HepG2 (cell line): ENCODE results near the gene LUZP2. TPM values are rescaled to one million over a fixed set of nuclear protein-coding genes. Genes with fewer than 3 reads are reported as not detected.

Experiments used
- ATAC-seq: fragments of 200-7000 bp; cut with Tn5 transposase; 3 replicates; pipeline ENCODE4 v1.9.1; 2020; ENCODE audit warnings: mild to moderate bottlenecking, moderate library complexity
- BruUV-seq: library from RNA; stranded (reverse); fragments of 400-500 nt; replicated peaks from 2 replicates; lab custom pipeline; 2021; lab: Mats Ljungman, UMichigan
- CTCF ChIA-PET: fragments of 300-600 bp; formaldehyde crosslinking; extraction: SDS; loops from one replicate; lab custom pipeline; 2021; ENCODE audit warnings: low total read pairs, inconsistent platforms, low intra/inter-chr PET ratio; lab: Yijun Ruan, JAX
- POLR2A ChIA-PET: fragments of 350-600 bp; sonication (Branson Sonifier 250); formaldehyde crosslinking; loops from one replicate; lab custom pipeline; 2020; ENCODE audit warnings: antibody characterized with exemption, inconsistent platforms; lab: Yijun Ruan, JAX
- DNase-seq: peaks from one replicate; pipeline ENCODE4 v3.0.0-alpha.2; 2015; ENCODE audit warnings: low spot score
- FAIRE-seq: peaks from 3 replicates; lab custom pipeline; 2011; peaks lifted over from hg19 to GRCh38; lab: Jason Lieb, UNC
- H2AFZ ChIP-seq: one replicate; pipeline ENCODE4 v1.6.1; 2011; ENCODE audit warnings: low read length, inconsistent platforms
- H3K27ac ChIP-seq: fragments of 300-600 bp; 3 replicates; pipeline ENCODE4 v1.8.0; 2011; ENCODE audit warnings: mixed run types, mild to moderate bottlenecking, mixed read lengths, low read length, inconsistent platforms; ENCODE audit not compliant: insufficient read depth; ENCODE audit errors: extremely low read length
- H3K27me3 ChIP-seq, 2 experiments: fragments of 200-600 bp in 1 of 2; 2 replicates in 1 of 2; 3 replicates in 1 of 2; pipeline versions ENCODE4 v1.6.0 to v1.8.0; 2011; ENCODE audit warnings: low read length in 2 of 2, mild to moderate bottlenecking in 2 of 2, moderate library complexity in 2 of 2, inconsistent platforms in 1 of 2; ENCODE audit not compliant: insufficient read depth in 2 of 2, control insufficient read depth in 1 of 2
- H3K36me3 ChIP-seq, 2 experiments: fragments of 200-600 bp in 1 of 2; replicated peaks in 1 of 2; 2 replicates in 1 of 2; 3 replicates in 1 of 2; pipeline versions ENCODE4 v1.5.1 to v1.8.0; 2011; ENCODE audit warnings: low read length in 2 of 2, inconsistent platforms in 1 of 2; ENCODE audit not compliant: insufficient read depth in 2 of 2, control insufficient read depth in 1 of 2
- H3K4me1 ChIP-seq: 2 replicates; pipeline ENCODE4 v1.5.1; 2012; ENCODE audit warnings: low read length, inconsistent platforms; ENCODE audit not compliant: insufficient read depth
- H3K4me2 ChIP-seq: 2 replicates; pipeline ENCODE4 v1.6.0; 2011; ENCODE audit warnings: low read depth, low read length, inconsistent platforms
- H3K4me3 ChIP-seq, 3 experiments: fragments of 200-600 bp in 1 of 3; sonication (generic), shearing (Covaris generic) in 1 of 3; replicated peaks in 1 of 3; 2 replicates each; pipeline ENCODE4 v1.5.1; 2011 to 2016; ENCODE audit warnings: low read length in 3 of 3, inconsistent platforms in 2 of 3, low read depth in 2 of 3, mild to moderate bottlenecking in 2 of 3, control low read depth in 1 of 3, mixed read lengths in 1 of 3; ENCODE audit not compliant: insufficient read depth in 1 of 3
- H3K79me2 ChIP-seq: one replicate; pipeline ENCODE4 v1.6.1; 2011; ENCODE audit warnings: low read length, inconsistent platforms; ENCODE audit not compliant: insufficient read depth
- H3K9ac ChIP-seq: 2 replicates; pipeline ENCODE4 v1.6.0; 2011; ENCODE audit warnings: mild to moderate bottlenecking, low read depth, low read length, inconsistent platforms; ENCODE audit not compliant: insufficient read depth
- H3K9me3 ChIP-seq: 2 replicates; pipeline ENCODE4 v1.5.1; 2012; ENCODE audit warnings: mild to moderate bottlenecking, low read length
- H4K20me1 ChIP-seq: 2 replicates; pipeline ENCODE4 v1.6.0; 2011; ENCODE audit warnings: inconsistent platforms, mild to moderate bottlenecking, low read length, moderate library complexity; ENCODE audit not compliant: insufficient read depth
- HDAC6 ChIP-seq: fragments of 200-600 bp; sonication (generic); IDR thresholded peaks from 2 replicates; pipeline ENCODE4 v1.7.0; 2017; ENCODE audit warnings: mild to moderate bottlenecking, antibody characterized with exemption, low read length, low read depth
- HNF4G ChIP-seq, 2 experiments: sonication (generic) in 1 of 2; formaldehyde crosslinking in 1 of 2; IDR thresholded peaks; 2 replicates each; pipeline versions ENCODE4 v1.4.0 to v1.6.1; 2011 to 2020; ENCODE audit warnings: borderline replicate concordance in 2 of 2, low read depth in 2 of 2, mild to moderate bottlenecking in 2 of 2, low read length in 1 of 2, missing genetic modification reagents in 1 of 2, moderate library complexity in 1 of 2
- PITX1 ChIP-seq: sonication (generic); formaldehyde crosslinking; IDR thresholded peaks from 2 replicates; pipeline ENCODE4 v1.5.1; 2020; ENCODE audit warnings: mild to moderate bottlenecking, missing genetic modification reagents
- RXRB ChIP-seq: IDR thresholded peaks from 2 replicates; pipeline ENCODE4 v1.6.1; 2016; ENCODE audit warnings: borderline replicate concordance, missing genetic modification reagents, missing compliant biosample characterization
- ZNF383 ChIP-seq: sonication (generic); formaldehyde crosslinking; IDR thresholded peaks from 2 replicates; pipeline ENCODE4 v1.4.0; 2020; ENCODE audit warnings: missing genetic modification reagents, mild to moderate bottlenecking, borderline replicate concordance
- ZNF605 ChIP-seq: sonication (generic); formaldehyde crosslinking; IDR thresholded peaks from 2 replicates; pipeline ENCODE4 v1.8.0; 2022; ENCODE audit warnings: mild to moderate bottlenecking, missing genetic modification reagents
- WGBS: methylation state at CpG from one replicate; pipeline ENCODE4 v1.1.6; 2017; ENCODE audit warnings: low lambda C conversion rate; 5-methylcytosine and 5-hydroxymethylcytosine counted together
- in situ Hi-C: cut with HindIII; loops from 2 replicates; pipeline ENCODE4 v1.10.0; 2017; ENCODE audit warnings: low pct_unique_long_range_greater_than_20kb; ENCODE audit not compliant: extremely low pct_ligation_motif_present
- intact Hi-C: fragments of 100-400 bp; cut with micrococcal nuclease; formaldehyde crosslinking; loops from one replicate; pipeline ENCODE4 v1.10.0; 2022; ENCODE audit not compliant: unreplicated experiment
- polyA plus RNA-seq, 8 experiments: library from polyadenylated mRNA; depleted of rRNA in 3 of 8; stranded (reverse) in 7 of 8; unstranded in 1 of 8; fragments of >200 nt; fragmentation: Illumina TruSeq in 4 of 8; extraction: Trizol in 4 of 8; gene quantifications; 2 replicates each; pipeline versions ENCODE4 v1.2.1 to v1.2.3, GENCODE V29; 2011 to 2016; ENCODE audit warnings: low read depth in 4 of 8, missing spikeins in 1 of 8, mixed read lengths in 1 of 8; ENCODE audit not compliant: insufficient read depth in 1 of 8
- total RNA-seq, 5 experiments: library from RNA; depleted of rRNA; stranded (reverse); fragments of >200 nt; fragmentation: Illumina TruSeq; extraction: Trizol; gene quantifications; 2 replicates each; pipeline ENCODE4 v1.2.3, GENCODE V29; 2016; ENCODE audit warnings: low read depth in 1 of 5

The LUZP2 gene
- total and polyA plus RNA-seq, 2 of the 13 experiments (the other 11 are each of a cell fraction or from before 2014, with no cell fraction given) = not detected

GRCh38 chr11:24683583-24683982, 186.7 kb downstream of the LUZP2 start:
- H3K27ac ChIP-seq = no peak overlapping the region
- BruUV-seq = no TSS peak
- POLR2A ChIA-PET = no interaction called here
- intact Hi-C loops (no loop called here), in situ Hi-C loops (no loop called here)
- no peak overlapping the region for H3K4me2 ChIP-seq
- H4K20me1 ChIP-seq = no peaks in the 10 kb centered on the region
- H3K79me2 ChIP-seq = no peaks in the 10 kb centered on the region
- no peaks in the 10 kb centered on the region for H3K9me3 ChIP-seq
- 4% methylated on average over 1 of the region's 1 CpG for WGBS
- DNase-seq = no peak
- no peak overlapping the region for H3K4me3 ChIP-seq
- no peak for FAIRE-seq
- ATAC-seq = no peak
- no peaks in the 10 kb centered on the region for H3K27me3 ChIP-seq
- CTCF ChIA-PET = no interaction called here
- H3K4me1 ChIP-seq = no peaks in the 10 kb centered on the region
- no peak overlapping the region for H3K9ac ChIP-seq
- H2AFZ ChIP-seq = no peak overlapping the region
- no peaks in the 10 kb centered on the region for H3K36me3 ChIP-seq
- TF ChIP-seq ZNF605 (no peak), PITX1 (CRISPR knock-in tag) (no peak), HDAC6 (no peak), RXRB (CRISPR knock-in tag) (no peak), ZNF383 (CRISPR knock-in tag) (no peak)

- in situ Hi-C loops = no loop called here
- no peaks in the 10 kb centered on the region for H3K79me2 ChIP-seq
- H3K27ac ChIP-seq = no peak overlapping the region
- ChIA-PET CTCF (no interaction called here), POLR2A (no interaction called here)
- H3K27me3 ChIP-seq = no peaks in the 10 kb centered on the region
- FAIRE-seq (no peak), ATAC-seq (no peak), DNase-seq (no peak)
- H4K20me1 ChIP-seq = no peaks in the 10 kb centered on the region
- intact Hi-C loops = no loop called here
- no peak overlapping the region for H3K4me2 ChIP-seq
- 0% methylated on average over 1 of the region's 1 CpG for WGBS
- BruUV-seq = no TSS peak
- no peak overlapping the region for H2AFZ ChIP-seq
- H3K36me3 ChIP-seq = no peaks in the 10 kb centered on the region
- TF ChIP-seq HNF4G (IDR thresholded peaks at IDR 0.05; ENCODE audit: borderline replicate concordance, low read depth, low read length) (no peak), HNF4G (CRISPR knock-in tag; IDR thresholded peaks at IDR 0.05; ENCODE audit: borderline replicate concordance, low read depth) (no peak)
- no peaks in the 10 kb centered on the region for H3K9me3 ChIP-seq
- H3K4me3 ChIP-seq = no peak overlapping the region
- no peak overlapping the region for H3K9ac ChIP-seq
- H3K4me1 ChIP-seq = no peaks in the 10 kb centered on the region
Measured at GRCh38 chr11:24685821-24686220, 189.0 kb downstream of the LUZP2 start.
